Astrocyte (in vitro differentiated cells and primary cell): ENCODE results near the gene CEP162.

Experiments
- EZH2 ChIP-seq: IDR thresholded peaks from 2 replicates; pipeline ENCODE4 v1.6.1; 2012; ENCODE audit warnings: mild to moderate bottlenecking, low read length, inconsistent platforms; ENCODE audit not compliant: insufficient read depth
- TF ChIP-seq, protein P1 (sequence below): IDR thresholded peaks from 2 replicates; pipeline ENCODE4 v1.5.1; 2011; ENCODE audit warnings: low read depth, mild to moderate bottlenecking, inconsistent platforms, low read length, moderate library complexity; ENCODE audit not compliant: insufficient read depth

GRCh38 chr6:84258866-84259265 is 31.4 kb upstream of the CEP162 start:
- TF ChIP-seq, protein P1, sequence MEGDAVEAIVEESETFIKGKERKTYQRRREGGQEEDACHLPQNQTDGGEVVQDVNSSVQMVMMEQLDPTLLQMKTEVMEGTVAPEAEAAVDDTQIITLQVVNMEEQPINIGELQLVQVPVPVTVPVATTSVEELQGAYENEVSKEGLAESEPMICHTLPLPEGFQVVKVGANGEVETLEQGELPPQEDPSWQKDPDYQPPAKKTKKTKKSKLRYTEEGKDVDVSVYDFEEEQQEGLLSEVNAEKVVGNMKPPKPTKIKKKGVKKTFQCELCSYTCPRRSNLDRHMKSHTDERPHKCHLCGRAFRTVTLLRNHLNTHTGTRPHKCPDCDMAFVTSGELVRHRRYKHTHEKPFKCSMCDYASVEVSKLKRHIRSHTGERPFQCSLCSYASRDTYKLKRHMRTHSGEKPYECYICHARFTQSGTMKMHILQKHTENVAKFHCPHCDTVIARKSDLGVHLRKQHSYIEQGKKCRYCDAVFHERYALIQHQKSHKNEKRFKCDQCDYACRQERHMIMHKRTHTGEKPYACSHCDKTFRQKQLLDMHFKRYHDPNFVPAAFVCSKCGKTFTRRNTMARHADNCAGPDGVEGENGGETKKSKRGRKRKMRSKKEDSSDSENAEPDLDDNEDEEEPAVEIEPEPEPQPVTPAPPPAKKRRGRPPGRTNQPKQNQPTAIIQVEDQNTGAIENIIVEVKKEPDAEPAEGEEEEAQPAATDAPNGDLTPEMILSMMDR: no peak
- no peak for TF ChIP-seq EZH2
